ENCODE data around the gene MYADM. TPM values are rescaled to one million over a fixed set of nuclear protein-coding genes. Genes with fewer than 3 reads are reported as not detected.

The MYADM gene
- total RNA-seq, 1 donor from 2014 or later, result 126 TPM

DNA sequence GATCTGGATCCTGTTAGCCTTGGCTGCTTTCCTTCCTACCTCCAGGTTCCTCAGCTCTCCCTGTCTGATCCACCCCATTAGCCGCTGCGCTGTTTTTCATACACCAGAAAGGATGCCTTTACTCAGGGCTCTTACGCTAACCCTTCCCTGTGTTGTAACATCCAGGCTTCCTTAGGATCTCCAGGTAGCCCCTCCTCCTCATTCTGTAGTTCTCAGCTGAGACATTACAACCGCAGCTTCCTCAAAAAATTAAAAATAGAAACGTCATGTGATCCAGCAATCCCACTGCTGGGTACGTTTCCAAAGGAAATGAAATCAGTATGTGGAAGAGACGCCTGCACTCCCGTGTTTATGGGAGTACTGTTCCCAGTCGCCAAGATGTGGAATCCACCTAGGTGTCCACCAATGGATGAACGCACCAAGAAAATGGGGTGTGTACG is 18.4 kb upstream of the MYADM start:
- TF ChIP-seq, protein P1, sequence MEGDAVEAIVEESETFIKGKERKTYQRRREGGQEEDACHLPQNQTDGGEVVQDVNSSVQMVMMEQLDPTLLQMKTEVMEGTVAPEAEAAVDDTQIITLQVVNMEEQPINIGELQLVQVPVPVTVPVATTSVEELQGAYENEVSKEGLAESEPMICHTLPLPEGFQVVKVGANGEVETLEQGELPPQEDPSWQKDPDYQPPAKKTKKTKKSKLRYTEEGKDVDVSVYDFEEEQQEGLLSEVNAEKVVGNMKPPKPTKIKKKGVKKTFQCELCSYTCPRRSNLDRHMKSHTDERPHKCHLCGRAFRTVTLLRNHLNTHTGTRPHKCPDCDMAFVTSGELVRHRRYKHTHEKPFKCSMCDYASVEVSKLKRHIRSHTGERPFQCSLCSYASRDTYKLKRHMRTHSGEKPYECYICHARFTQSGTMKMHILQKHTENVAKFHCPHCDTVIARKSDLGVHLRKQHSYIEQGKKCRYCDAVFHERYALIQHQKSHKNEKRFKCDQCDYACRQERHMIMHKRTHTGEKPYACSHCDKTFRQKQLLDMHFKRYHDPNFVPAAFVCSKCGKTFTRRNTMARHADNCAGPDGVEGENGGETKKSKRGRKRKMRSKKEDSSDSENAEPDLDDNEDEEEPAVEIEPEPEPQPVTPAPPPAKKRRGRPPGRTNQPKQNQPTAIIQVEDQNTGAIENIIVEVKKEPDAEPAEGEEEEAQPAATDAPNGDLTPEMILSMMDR (IDR thresholded peaks at IDR 0.05), result no peak
- intact Hi-C loops (cut with DNase I), result no loop called here
- DNase-seq (no peak), ATAC-seq (peak; percentile 55 to 64)
- Histone ChIP-seq H3K9me3 (no peaks in the 10 kb centered on the region), H3K27me3 (ENCODE audit: low read depth) (no peaks in the 10 kb centered on the region), H3K4me1 (peaks cover 48% of the 10 kb centered on the region), H3K27ac (peak overlapping the region; percentile 69), H3K36me3 (no peaks in the 10 kb centered on the region), H3K4me3 (no peak overlapping the region)

DNA sequence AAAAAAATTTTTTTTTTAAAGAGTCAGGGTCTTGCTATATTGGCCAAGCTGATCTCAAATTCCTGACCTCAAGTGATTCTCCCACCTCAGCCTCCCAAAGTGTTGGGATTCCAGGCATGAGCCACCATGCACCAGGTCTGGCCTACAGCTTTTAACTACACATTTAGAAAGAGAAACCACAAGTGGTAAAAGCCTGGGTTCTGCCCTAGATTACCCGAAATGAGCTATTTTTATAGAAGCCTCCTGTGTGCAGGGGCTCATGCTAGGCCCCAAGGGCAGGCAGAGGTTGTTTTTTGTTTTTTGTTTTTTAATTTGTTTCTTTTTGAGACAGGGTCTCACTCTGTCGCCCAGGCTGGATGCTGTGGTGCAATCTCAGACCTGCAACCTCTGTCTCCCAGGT is 14.0 kb upstream of the MYADM start:
- ATAC-seq, result no peak
- Histone ChIP-seq H3K27ac (no peak overlapping the region), H3K27me3 (ENCODE audit: low read depth) (no peaks in the 10 kb centered on the region), H3K4me3 (no peak overlapping the region), H3K36me3 (no peaks in the 10 kb centered on the region), H3K4me1 (peaks cover 33% of the 10 kb centered on the region), H3K9me3 (no peaks in the 10 kb centered on the region)
- intact Hi-C loops (cut with DNase I), result no loop called here
- DNase-seq, result no peak
- TF ChIP-seq, protein P1 (IDR thresholded peaks at IDR 0.05), result no peak

DNA sequence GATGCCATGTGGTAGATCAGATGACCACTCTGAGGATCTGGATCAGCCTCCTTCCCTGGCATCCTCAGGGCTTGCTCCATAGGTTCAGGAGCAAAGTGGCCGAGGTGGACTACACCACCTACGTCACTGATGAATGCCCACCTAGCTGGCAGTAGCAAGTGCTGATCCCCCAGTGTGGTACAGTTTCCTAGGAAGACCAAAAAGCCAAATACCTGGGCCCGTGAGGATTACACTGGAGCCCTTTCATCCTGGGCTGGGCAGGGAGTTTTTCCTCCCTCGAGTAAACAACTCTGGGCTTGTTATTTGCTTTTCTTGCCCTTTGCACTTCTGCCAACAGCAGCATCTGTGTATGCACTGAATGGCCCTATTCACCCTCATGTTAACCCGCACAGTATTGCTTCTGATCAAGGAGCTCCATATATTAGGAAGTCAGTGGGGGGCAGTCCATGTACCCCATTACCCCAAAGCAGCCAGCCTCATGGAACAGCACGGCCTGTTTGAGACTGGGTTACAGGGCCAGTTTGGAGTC is 3.3 kb upstream of the MYADM start:
- H3K4me1 ChIP-seq, result peaks cover 24% of the 10 kb centered on the region
- TF ChIP-seq, protein P1 (IDR thresholded peaks at IDR 0.05), result no peak
- no peak overlapping the region for H3K4me3 ChIP-seq
- intact Hi-C loops (cut with DNase I), result no loop called here
- DNase-seq, result no peak
- no peaks in the 10 kb centered on the region for H3K36me3 ChIP-seq
- H3K9me3 ChIP-seq, result no peaks in the 10 kb centered on the region
- no peak overlapping the region for H3K27ac ChIP-seq
- no peak for ATAC-seq
- no peaks in the 10 kb centered on the region for H3K27me3 ChIP-seq (ENCODE audit: low read depth)

DNA sequence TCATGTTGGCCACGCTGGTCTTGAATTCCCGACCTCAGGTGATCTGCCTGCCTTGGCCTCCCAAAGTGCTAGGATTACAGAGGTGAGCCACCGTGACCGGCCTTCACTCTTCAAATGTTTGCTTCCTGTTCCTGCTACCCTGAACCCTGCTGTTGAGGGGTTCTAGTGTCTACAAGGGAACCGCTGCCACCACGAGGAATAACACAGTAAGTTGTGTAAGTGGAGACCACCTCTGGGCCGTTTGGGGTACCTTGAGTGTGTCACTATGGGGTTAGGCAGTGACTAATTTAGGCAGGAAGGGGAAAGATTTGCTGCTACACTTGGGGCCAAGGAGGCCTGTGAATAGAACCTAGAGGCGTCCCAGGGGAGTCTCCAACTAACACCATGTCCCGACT is 2.2 kb upstream of the MYADM start:
- H3K9me3 ChIP-seq, result no peaks in the 10 kb centered on the region
- H3K27ac ChIP-seq, result peak overlapping the region; percentile 98
- peaks cover 27% of the 10 kb centered on the region for H3K4me1 ChIP-seq
- ATAC-seq (no peak), DNase-seq (no peak)
- H3K36me3 ChIP-seq, result no peaks in the 10 kb centered on the region
- no peaks in the 10 kb centered on the region for H3K27me3 ChIP-seq (ENCODE audit: low read depth)
- peak overlapping the region; percentile 80 for H3K4me3 ChIP-seq
- intact Hi-C loops (cut with DNase I), result no loop called here
- TF ChIP-seq, protein P1 (IDR thresholded peaks at IDR 0.05), result no peak

DNA sequence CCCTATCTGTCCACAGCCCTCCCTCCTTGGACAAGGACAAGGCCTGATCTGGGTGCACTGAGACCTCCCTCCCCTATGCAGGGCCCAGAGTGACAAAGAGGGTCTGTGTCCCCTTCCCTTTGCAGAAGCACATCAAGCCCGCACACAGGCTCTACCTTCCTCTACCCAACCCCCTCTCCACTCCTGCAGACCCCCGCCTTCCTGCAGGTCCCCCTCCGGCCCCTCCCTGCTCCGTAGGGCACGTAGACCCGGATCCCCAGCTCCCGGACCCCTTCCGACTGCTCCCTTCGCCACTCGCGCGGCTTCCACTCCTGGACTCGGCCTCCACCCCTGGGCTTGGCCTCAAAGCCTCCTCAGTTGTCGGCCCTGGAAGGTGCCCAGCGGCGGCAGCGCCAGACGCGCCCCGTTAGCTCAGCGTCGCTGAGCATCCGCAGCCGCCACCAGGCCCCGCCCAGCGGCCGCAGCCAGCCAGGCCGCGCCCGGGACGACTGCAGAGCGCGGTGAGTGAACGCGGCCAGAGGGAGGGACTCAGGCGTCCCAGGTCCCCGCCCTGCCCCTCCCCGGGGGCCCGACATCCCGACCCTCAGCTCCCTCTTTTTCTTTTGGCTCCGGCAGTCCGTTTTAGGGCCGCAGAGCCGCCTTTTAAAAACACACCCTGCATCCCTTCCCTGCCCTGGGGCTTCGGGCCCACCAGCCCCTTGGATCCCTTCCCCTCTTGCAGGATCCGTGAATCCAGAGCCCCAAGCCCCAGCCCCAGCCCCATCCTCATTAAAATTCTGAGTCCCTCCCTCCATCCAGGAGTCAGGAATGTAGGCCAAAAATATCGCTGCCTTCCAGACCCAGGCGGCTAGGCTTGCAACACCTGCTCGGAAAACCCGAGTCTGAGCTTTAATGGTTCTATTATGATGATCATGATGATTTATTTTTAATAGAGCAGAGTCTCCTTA is 1.5 kb upstream of the MYADM start:
- ATAC-seq, result peak; percentile 51 to 57
- Histone ChIP-seq H3K9me3 (no peaks in the 10 kb centered on the region), H3K27me3 (ENCODE audit: low read depth) (no peaks in the 10 kb centered on the region), H3K4me3 (peak overlapping the region; percentile 80), H3K27ac (peak overlapping the region; percentile 98), H3K36me3 (no peaks in the 10 kb centered on the region), H3K4me1 (peaks cover 34% of the 10 kb centered on the region)
- intact Hi-C loops (cut with DNase I), result no loop called here
- TF ChIP-seq, protein P1 (IDR thresholded peaks at IDR 0.05), result no peak
- DNase-seq, result peak; percentile 85
